ENCODE measurements around the gene TLCD2. TPM values are rescaled to one million over a fixed set of nuclear protein-coding genes. Genes with fewer than 3 reads are reported as not detected.

Gene TLCD2
- total and polyA plus RNA-seq, 2 of the 13 experiments (the other 11 are each of a cell fraction or from before 2014, with no cell fraction given) = 0.90 to 1.1 TPM

DNA sequence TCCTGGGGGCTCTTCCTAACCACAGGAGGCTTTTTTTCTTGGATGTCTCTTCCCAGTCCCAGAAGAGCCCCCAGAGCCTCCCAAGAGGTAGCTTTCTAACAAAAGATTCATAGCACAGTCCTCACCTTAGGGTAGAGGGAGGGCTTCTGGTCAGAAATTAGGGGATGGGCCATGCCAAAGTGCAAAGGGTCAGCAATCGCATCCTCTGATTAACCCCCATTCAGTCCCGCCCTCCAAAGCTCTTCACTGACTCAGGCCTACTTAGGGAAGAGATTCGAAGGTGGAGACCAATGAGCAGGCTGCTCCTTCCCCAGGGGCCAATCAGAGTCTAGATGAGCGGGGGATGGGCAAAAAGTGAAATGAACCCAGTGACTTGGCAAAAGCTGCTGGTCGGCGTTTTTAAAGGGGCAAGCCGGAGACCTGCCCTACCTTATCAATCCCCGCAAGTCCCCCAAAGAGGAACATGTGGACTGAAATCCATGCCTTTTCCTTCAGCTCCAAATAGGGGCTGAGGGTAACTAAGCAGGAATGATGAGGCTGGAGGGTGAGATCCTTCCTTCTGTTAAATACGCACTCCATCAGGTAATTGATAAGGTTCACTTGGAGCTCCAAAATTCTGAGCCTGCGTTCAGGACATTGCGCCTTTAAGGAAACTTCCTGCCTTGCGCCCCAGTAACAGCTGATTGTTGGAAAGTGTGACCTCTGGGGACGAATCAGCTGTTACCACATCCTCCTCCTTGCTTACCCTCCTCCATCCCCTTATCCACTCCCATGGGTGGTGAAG lies 6.9 kb upstream of the TLCD2 start (continued):
- TF ChIP-seq RBM22 (optimal IDR thresholded peaks at IDR 0.05; ENCODE audit: low read length) (no peak), ZNF749 (CRISPR knock-in tag; IDR thresholded peaks at IDR 0.05; ENCODE audit: borderline replicate concordance) (0 out of 2 replicates have a peak, but pooled peaks have one; percentile 36), ZNF768 (CRISPR knock-in tag; IDR thresholded peaks at IDR 0.05) (no peak), ZNF496 (CRISPR knock-in tag; IDR thresholded peaks at IDR 0.05; ENCODE audit: insufficient replicate concordance) (no peak), SP4 (CRISPR knock-in tag; IDR thresholded peaks at IDR 0.05) (peak; percentile 43; the same call in 1 of the 2 replicates), ZNF281 (CRISPR knock-in tag; IDR thresholded peaks at IDR 0.05; ENCODE audit: borderline replicate concordance) (peak; percentile 92), TRIM24 (CRISPR knock-in tag; IDR thresholded peaks at IDR 0.05) (no peak), GATAD1 (CRISPR knock-in tag; IDR thresholded peaks at IDR 0.05) (peak; percentile 59; the same call in 1 of the 2 replicates), TFAP4 (IDR thresholded peaks at IDR 0.05; ENCODE audit: borderline replicate concordance, low read depth) (peak; percentile 99), ZNF414 (CRISPR knock-in tag; IDR thresholded peaks at IDR 0.05) (0 out of 2 replicates have a peak, but pooled peaks have one; percentile 33), U2AF2 (IDR thresholded peaks at IDR 0.05; ENCODE audit: low read depth, low read length) (no peak), GMEB2 (CRISPR knock-in tag; IDR thresholded peaks at IDR 0.05; ENCODE audit: low read depth) (no peak), ZNF766 (CRISPR knock-in tag; IDR thresholded peaks at IDR 0.05; ENCODE audit: borderline replicate concordance) (no peak), JARID2 (CRISPR knock-in tag; IDR thresholded peaks at IDR 0.05; ENCODE audit: insufficient replicate concordance) (no peak)
- TF ChIP-seq, protein P1, sequence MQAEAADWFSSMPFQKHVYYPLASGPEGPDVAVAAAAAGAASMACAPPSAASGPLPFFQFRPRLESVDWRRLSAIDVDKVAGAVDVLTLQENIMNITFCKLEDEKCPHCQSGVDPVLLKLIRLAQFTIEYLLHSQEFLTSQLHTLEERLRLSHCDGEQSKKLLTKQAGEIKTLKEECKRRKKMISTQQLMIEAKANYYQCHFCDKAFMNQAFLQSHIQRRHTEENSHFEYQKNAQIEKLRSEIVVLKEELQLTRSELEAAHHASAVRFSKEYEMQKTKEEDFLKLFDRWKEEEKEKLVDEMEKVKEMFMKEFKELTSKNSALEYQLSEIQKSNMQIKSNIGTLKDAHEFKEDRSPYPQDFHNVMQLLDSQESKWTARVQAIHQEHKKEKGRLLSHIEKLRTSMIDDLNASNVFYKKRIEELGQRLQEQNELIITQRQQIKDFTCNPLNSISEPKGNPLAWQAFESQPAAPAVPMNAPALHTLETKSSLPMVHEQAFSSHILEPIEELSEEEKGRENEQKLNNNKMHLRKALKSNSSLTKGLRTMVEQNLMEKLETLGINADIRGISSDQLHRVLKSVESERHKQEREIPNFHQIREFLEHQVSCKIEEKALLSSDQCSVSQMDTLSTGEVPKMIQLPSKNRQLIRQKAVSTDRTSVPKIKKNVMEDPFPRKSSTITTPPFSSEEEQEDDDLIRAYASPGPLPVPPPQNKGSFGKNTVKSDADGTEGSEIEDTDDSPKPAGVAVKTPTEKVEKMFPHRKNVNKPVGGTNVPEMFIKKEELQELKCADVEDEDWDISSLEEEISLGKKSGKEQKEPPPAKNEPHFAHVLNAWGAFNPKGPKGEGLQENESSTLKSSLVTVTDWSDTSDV (CRISPR knock-in tag; IDR thresholded peaks at IDR 0.05) = no peak
- TF ChIP-seq, protein P2, sequence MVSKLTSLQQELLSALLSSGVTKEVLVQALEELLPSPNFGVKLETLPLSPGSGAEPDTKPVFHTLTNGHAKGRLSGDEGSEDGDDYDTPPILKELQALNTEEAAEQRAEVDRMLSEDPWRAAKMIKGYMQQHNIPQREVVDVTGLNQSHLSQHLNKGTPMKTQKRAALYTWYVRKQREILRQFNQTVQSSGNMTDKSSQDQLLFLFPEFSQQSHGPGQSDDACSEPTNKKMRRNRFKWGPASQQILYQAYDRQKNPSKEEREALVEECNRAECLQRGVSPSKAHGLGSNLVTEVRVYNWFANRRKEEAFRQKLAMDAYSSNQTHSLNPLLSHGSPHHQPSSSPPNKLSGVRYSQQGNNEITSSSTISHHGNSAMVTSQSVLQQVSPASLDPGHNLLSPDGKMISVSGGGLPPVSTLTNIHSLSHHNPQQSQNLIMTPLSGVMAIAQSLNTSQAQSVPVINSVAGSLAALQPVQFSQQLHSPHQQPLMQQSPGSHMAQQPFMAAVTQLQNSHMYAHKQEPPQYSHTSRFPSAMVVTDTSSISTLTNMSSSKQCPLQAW (CRISPR knock-in tag; IDR thresholded peaks at IDR 0.05) = no peak; the same call in 1 of the 2 replicates

Measured in HepG2 (cell line).